Measurements from ENCODE around the gene MYORG.

MYORG gene

DNA sequence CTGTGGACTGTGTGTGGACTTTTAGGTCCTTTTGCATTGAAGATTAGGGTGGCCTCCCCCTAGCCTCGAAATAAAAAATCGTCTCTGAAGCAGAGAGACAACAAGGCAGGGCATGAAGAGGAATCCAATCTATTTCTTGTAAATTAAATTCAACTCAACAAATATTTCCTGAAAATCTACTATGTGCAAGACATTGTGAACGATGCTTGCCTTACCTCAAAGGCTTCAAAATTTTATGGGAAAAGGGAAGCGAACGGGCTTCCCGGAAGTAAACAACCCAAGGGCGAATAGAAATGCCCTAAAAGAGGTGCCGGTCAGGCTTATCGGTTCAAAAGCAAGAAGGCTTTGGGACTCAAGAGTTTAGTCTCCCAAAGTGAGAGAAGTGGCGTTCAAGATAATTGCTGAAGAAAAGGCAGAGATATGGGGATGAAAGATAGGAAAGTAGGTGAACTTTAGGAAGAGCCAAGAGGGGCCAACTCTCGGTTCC, 48.2 kb downstream of the MYORG start:
- Histone ChIP-seq H3K4me1 (ENCODE audit: control insufficient read depth, insufficient read depth, low read depth, low read length) (no peaks in the 10 kb centered on the region), H2BK12ac (ENCODE audit: low read length in 2 of 2) (no peak overlapping the region), H3K79me1 (replicated peaks; ENCODE audit: low read length, poor library complexity, severe bottlenecking) (peaks cover 17% of the 10 kb centered on the region), H2BK5ac (ENCODE audit: low read depth, low read length, poor library complexity, severe bottlenecking) (no peak overlapping the region), H3K4ac (ENCODE audit: low read depth in 1 of 2, low read length in 2 of 2) (no peak overlapping the region), H3K23ac (ENCODE audit: low read length in 2 of 2) (no peak overlapping the region), H3K27me3 (ENCODE audit: control insufficient read depth in 1 of 2, insufficient read depth in 1 of 2, low read length in 2 of 2) (no peaks in the 10 kb centered on the region), H3K9ac (ENCODE audit: low read length) (peak overlapping the region; percentile 92), H4K91ac (ENCODE audit: low read length) (no peak overlapping the region), H2AK5ac (ENCODE audit: low read length, severe bottlenecking) (no peak overlapping the region), H2BK15ac (ENCODE audit: low read depth, poor library complexity, severe bottlenecking) (no peak overlapping the region), H2BK120ac (ENCODE audit: low read depth, low read length) (no peak overlapping the region), H3K4me2 (ENCODE audit: low read length, poor library complexity, severe bottlenecking) (peak overlapping the region; percentile 73), H3K9me3 (ENCODE audit: control insufficient read depth, low read length) (no peaks in the 10 kb centered on the region), H2AFZ (ENCODE audit: low read depth, low read length) (peak overlapping the region; percentile 59), H3K27ac (ENCODE audit: low read length, poor library complexity, severe bottlenecking) (peak overlapping the region; percentile 12), H3K18ac (ENCODE audit: low read depth in 1 of 2, low read length in 2 of 2) (no peak overlapping the region), H4K8ac (ENCODE audit: low read length) (no peak overlapping the region), H3K36me3 (ENCODE audit: control insufficient read depth in 1 of 2, insufficient read depth in 2 of 2, low read depth in 1 of 2, low read length in 2 of 2) (no peaks in the 10 kb centered on the region), H3K14ac (ENCODE audit: low read length in 2 of 2) (no peak overlapping the region), H3K4me3 (ENCODE audit: insufficient read depth in 1 of 2, low read depth in 1 of 2, low read length in 2 of 2) (peak overlapping the region; percentile 77 to 96)
- DNase-seq, result no peak
- 6% methylated on average over 10 of the region's 11 CpGs for WGBS

- Histone ChIP-seq H2BK15ac (ENCODE audit: low read depth, poor library complexity, severe bottlenecking) (no peak overlapping the region), H2BK120ac (ENCODE audit: low read depth, low read length) (no peak overlapping the region), H3K9ac (ENCODE audit: low read length) (no peak overlapping the region), H4K91ac (ENCODE audit: low read length) (no peak overlapping the region), H2BK12ac (ENCODE audit: low read length in 2 of 2) (no peak overlapping the region), H3K4ac (ENCODE audit: low read depth in 1 of 2, low read length in 2 of 2) (no peak overlapping the region), H3K9me3 (ENCODE audit: control insufficient read depth, low read length) (no peaks in the 10 kb centered on the region), H3K36me3 (ENCODE audit: control insufficient read depth in 1 of 2, insufficient read depth in 2 of 2, low read depth in 1 of 2, low read length in 2 of 2) (no peaks in the 10 kb centered on the region), H2AFZ (ENCODE audit: low read depth, low read length) (no peak overlapping the region), H3K14ac (ENCODE audit: low read length in 2 of 2) (no peak overlapping the region), H3K4me1 (ENCODE audit: control insufficient read depth, insufficient read depth, low read depth, low read length) (no peaks in the 10 kb centered on the region), H2AK5ac (ENCODE audit: low read length, severe bottlenecking) (no peak overlapping the region), H3K4me3 (ENCODE audit: insufficient read depth in 1 of 2, low read depth in 1 of 2, low read length in 2 of 2) (no peak overlapping the region), H3K27ac (ENCODE audit: low read length, poor library complexity, severe bottlenecking) (no peak overlapping the region), H3K4me2 (ENCODE audit: low read length, poor library complexity, severe bottlenecking) (no peak overlapping the region), H2BK5ac (ENCODE audit: low read depth, low read length, poor library complexity, severe bottlenecking) (no peak overlapping the region), H4K8ac (ENCODE audit: low read length) (no peak overlapping the region), H3K79me1 (replicated peaks; ENCODE audit: low read length, poor library complexity, severe bottlenecking) (peaks cover 15% of the 10 kb centered on the region), H3K27me3 (ENCODE audit: control insufficient read depth in 1 of 2, insufficient read depth in 1 of 2, low read length in 2 of 2) (no peaks in the 10 kb centered on the region), H3K23ac (ENCODE audit: low read length in 2 of 2) (no peak overlapping the region), H3K18ac (ENCODE audit: low read depth in 1 of 2, low read length in 2 of 2) (no peak overlapping the region)
- DNase-seq, result no peak
- 77% methylated on average over 1 of the region's 1 CpG for WGBS
Observed at GRCh38 chr9:34326690-34327089, 50.0 kb downstream of the MYORG start.

GRCh38 chr9:34322899-34323591, 53.7 kb downstream of the MYORG start:
- no peaks in the 10 kb centered on the region for H3K9me3 ChIP-seq (ENCODE audit: control insufficient read depth, low read length)
- H4K91ac ChIP-seq (ENCODE audit: low read length), result no peak overlapping the region
- H3K4me1 ChIP-seq (ENCODE audit: control insufficient read depth, insufficient read depth, low read depth, low read length), result no peaks in the 10 kb centered on the region
- H2AK5ac ChIP-seq (ENCODE audit: low read length, severe bottlenecking), result no peak overlapping the region
- H3K79me1 ChIP-seq (replicated peaks; ENCODE audit: low read length, poor library complexity, severe bottlenecking), result peaks cover 31% of the 10 kb centered on the region
- H4K8ac ChIP-seq (ENCODE audit: low read length), result no peak overlapping the region
- no peak overlapping the region for H3K9ac ChIP-seq (ENCODE audit: low read length)
- H3K18ac ChIP-seq (ENCODE audit: low read depth in 1 of 2, low read length in 2 of 2), result no peak overlapping the region
- no peak overlapping the region for H3K27ac ChIP-seq (ENCODE audit: low read length, poor library complexity, severe bottlenecking)
- no peak for DNase-seq
- no peak overlapping the region for H3K14ac ChIP-seq (ENCODE audit: low read length in 2 of 2)
- 88% methylated on average over 1 of the region's 2 CpGs for WGBS
- no peak overlapping the region for H3K4me3 ChIP-seq (ENCODE audit: insufficient read depth in 1 of 2, low read depth in 1 of 2, low read length in 2 of 2)
- no peak overlapping the region for H3K4me2 ChIP-seq (ENCODE audit: low read length, poor library complexity, severe bottlenecking)
- H2BK12ac ChIP-seq (ENCODE audit: low read length in 2 of 2), result no peak overlapping the region
- H3K27me3 ChIP-seq (ENCODE audit: control insufficient read depth in 1 of 2, insufficient read depth in 1 of 2, low read length in 2 of 2), result no peaks in the 10 kb centered on the region
- no peak overlapping the region for H2BK15ac ChIP-seq (ENCODE audit: low read depth, poor library complexity, severe bottlenecking)
- no peak overlapping the region for H2BK5ac ChIP-seq (ENCODE audit: low read depth, low read length, poor library complexity, severe bottlenecking)
- no peak overlapping the region for H2AFZ ChIP-seq (ENCODE audit: low read depth, low read length)
- H3K4ac ChIP-seq (ENCODE audit: low read depth in 1 of 2, low read length in 2 of 2), result no peak overlapping the region
- no peak overlapping the region for H3K23ac ChIP-seq (ENCODE audit: low read length in 2 of 2)
- no peak overlapping the region for H2BK120ac ChIP-seq (ENCODE audit: low read depth, low read length)
- peaks cover 0 to 7% of the 10 kb centered on the region in 2 experiments for H3K36me3 ChIP-seq (ENCODE audit: control insufficient read depth in 1 of 2, insufficient read depth in 2 of 2, low read depth in 1 of 2, low read length in 2 of 2)

GRCh38 chr9:34321451-34321850, 55.2 kb downstream of the MYORG start:
- no peak overlapping the region for H3K4ac ChIP-seq (ENCODE audit: low read depth in 1 of 2, low read length in 2 of 2)
- H3K23ac ChIP-seq (ENCODE audit: low read length in 2 of 2), result no peak overlapping the region
- no peak overlapping the region for H2AK5ac ChIP-seq (ENCODE audit: low read length, severe bottlenecking)
- H3K4me3 ChIP-seq (ENCODE audit: insufficient read depth in 1 of 2, low read depth in 1 of 2, low read length in 2 of 2), result no peak overlapping the region
- 97% methylated on average over 7 of the region's 7 CpGs for WGBS
- H3K4me2 ChIP-seq (ENCODE audit: low read length, poor library complexity, severe bottlenecking), result no peak overlapping the region
- H3K9ac ChIP-seq (ENCODE audit: low read length), result no peak overlapping the region
- no peak overlapping the region for H3K18ac ChIP-seq (ENCODE audit: low read depth in 1 of 2, low read length in 2 of 2)
- H3K79me1 ChIP-seq (replicated peaks; ENCODE audit: low read length, poor library complexity, severe bottlenecking), result peaks cover 31% of the 10 kb centered on the region
- H2BK15ac ChIP-seq (ENCODE audit: low read depth, poor library complexity, severe bottlenecking), result no peak overlapping the region
- H3K36me3 ChIP-seq (ENCODE audit: control insufficient read depth in 1 of 2, insufficient read depth in 2 of 2, low read depth in 1 of 2, low read length in 2 of 2), result peaks cover 0 to 7% of the 10 kb centered on the region in 2 experiments
- H3K14ac ChIP-seq (ENCODE audit: low read length in 2 of 2), result no peak overlapping the region
- no peak overlapping the region for H2BK12ac ChIP-seq (ENCODE audit: low read length in 2 of 2)
- no peaks in the 10 kb centered on the region for H3K9me3 ChIP-seq (ENCODE audit: control insufficient read depth, low read length)
- H3K27me3 ChIP-seq (ENCODE audit: control insufficient read depth in 1 of 2, insufficient read depth in 1 of 2, low read length in 2 of 2), result no peaks in the 10 kb centered on the region
- DNase-seq, result no peak
- H2AFZ ChIP-seq (ENCODE audit: low read depth, low read length), result no peak overlapping the region
- no peak overlapping the region for H4K91ac ChIP-seq (ENCODE audit: low read length)
- no peak overlapping the region for H4K8ac ChIP-seq (ENCODE audit: low read length)
- H2BK120ac ChIP-seq (ENCODE audit: low read depth, low read length), result no peak overlapping the region
- no peak overlapping the region for H3K27ac ChIP-seq (ENCODE audit: low read length, poor library complexity, severe bottlenecking)
- H2BK5ac ChIP-seq (ENCODE audit: low read depth, low read length, poor library complexity, severe bottlenecking), result no peak overlapping the region
- H3K4me1 ChIP-seq (ENCODE audit: control insufficient read depth, insufficient read depth, low read depth, low read length), result no peaks in the 10 kb centered on the region

Measured in mesenchymal stem cell (in vitro differentiated cells and primary cell).